B cell (primary cell): ENCODE results near the gene PKP1. TPM values are rescaled to one million over a fixed set of nuclear protein-coding genes. Genes with fewer than 3 reads are reported as not detected.

Experiments used
- ATAC-seq: fragments of 200-7000 bp; cut with Tn5 transposase; one replicate; pipeline ENCODE4 v1.10.0; 2021; ENCODE audit warnings: low read depth, mild to moderate bottlenecking, moderate number of reproducible peaks, moderate library complexity
- CTCF ChIA-PET: fragments of 350-600 bp; sonication (Branson Sonifier 250); formaldehyde crosslinking; loops from one replicate; lab custom pipeline; 2021; ENCODE audit warnings: antibody characterized with exemption, inconsistent platforms; lab: Charles Lee
- POLR2A ChIA-PET: fragments of 350-600 bp; sonication (Branson Sonifier 250); formaldehyde crosslinking; loops from one replicate; lab custom pipeline; 2021; ENCODE audit warnings: antibody characterized with exemption; lab: Charles Lee
- DNase-seq: peaks from one replicate; pipeline ENCODE4 v3.0.0; 2013
- H2AFZ ChIP-seq: 2 replicates; pipeline ENCODE4 v1.6.1; 2012; ENCODE audit warnings: mild to moderate bottlenecking, low read depth, low read length; ENCODE audit not compliant: insufficient read depth, poor library complexity, severe bottlenecking
- H3K27ac ChIP-seq, 2 donors: 1 replicate in 1 of 2; 2 replicates in 1 of 2; pipeline ENCODE4 v1.5.1; 2012 to 2013; ENCODE audit warnings: low read length in 2 of 2, mild to moderate bottlenecking in 2 of 2, moderate library complexity in 1 of 2
- H3K27me3 ChIP-seq, 4 experiments: fragments of 200-600 bp in 1 of 4; sonication (generic) in 1 of 4; replicated peaks in 1 of 4; 1 replicate in 2 of 4; 2 replicates in 2 of 4; pipeline versions ENCODE4 v1.6.1 to v1.7.0; 2013 to 2016; ENCODE audit warnings: low read length in 3 of 4, mild to moderate bottlenecking in 2 of 4, mixed read lengths in 1 of 4, moderate library complexity in 1 of 4; ENCODE audit not compliant: insufficient read depth in 4 of 4, control insufficient read depth in 3 of 4; ENCODE audit errors: control extremely low read depth in 1 of 4
- H3K36me3 ChIP-seq, 2 experiments: replicated peaks in 1 of 2; 1 replicate in 1 of 2; 2 replicates in 1 of 2; pipeline versions ENCODE4 v1.6.1 to v1.7.1; 2013; ENCODE audit warnings: low read length in 1 of 2; ENCODE audit not compliant: insufficient read depth in 2 of 2, control insufficient read depth in 1 of 2; ENCODE audit errors: control extremely low read depth in 1 of 2, extremely low read depth in 1 of 2
- H3K4me1 ChIP-seq, 2 donors: fragments of 200-600 bp in 1 of 2; sonication (generic) in 1 of 2; 1 replicate in 1 of 2; 2 replicates in 1 of 2; pipeline versions ENCODE4 v1.5.1 to v1.6.1; 2013 to 2017; ENCODE audit warnings: low read length in 2 of 2; ENCODE audit not compliant: control insufficient read depth in 2 of 2, insufficient read depth in 2 of 2
- H3K4me2 ChIP-seq: replicated peaks from 2 replicates; pipeline ENCODE3; 2012; ENCODE audit warnings: mild to moderate bottlenecking, low read depth, low read length; ENCODE audit not compliant: poor library complexity, severe bottlenecking
- H3K4me3 ChIP-seq, 5 experiments: fragments of 200-600 bp in 1 of 5; sonication (generic) in 1 of 5; 1 replicate in 3 of 5; 2 replicates in 2 of 5; pipeline versions ENCODE4 v1.5.1 to v1.7.0; 2011 to 2016; ENCODE audit warnings: low read length in 4 of 5, mild to moderate bottlenecking in 4 of 5, low read depth in 2 of 5, control low read depth in 1 of 5, moderate library complexity in 1 of 5; ENCODE audit not compliant: insufficient read depth in 1 of 5; ENCODE audit errors: control extremely low read depth in 1 of 5, extremely low read depth in 1 of 5
- H3K79me2 ChIP-seq: fragments of 200-600 bp; sonication (generic); one replicate; pipeline ENCODE4 v1.6.0; 2016; ENCODE audit warnings: low read length; ENCODE audit not compliant: control insufficient read depth, insufficient read depth
- H3K9ac ChIP-seq: fragments of 200-600 bp; sonication (generic); 2 replicates; pipeline ENCODE4 v1.6.1; 2017; ENCODE audit warnings: mild to moderate bottlenecking, low read length, moderate library complexity
- H3K9me3 ChIP-seq, 3 donors: one replicate each; pipeline versions ENCODE4 v1.6.1 to v1.7.1; 2013; ENCODE audit warnings: low read length in 2 of 3; ENCODE audit not compliant: control insufficient read depth in 2 of 3, insufficient read depth in 1 of 3; ENCODE audit errors: control extremely low read depth in 1 of 3
- H4K20me1 ChIP-seq: 2 replicates; pipeline ENCODE4 v1.6.0; 2012; ENCODE audit warnings: mild to moderate bottlenecking, low read length; ENCODE audit not compliant: insufficient read depth, control insufficient read depth, poor library complexity, severe bottlenecking
- H3K27ac Mint-ChIP-seq: one replicate; pipeline ENCODE4 v1.8.0; 2021; ENCODE audit warnings: mixed read lengths
- H3K27me3 Mint-ChIP-seq: one replicate; pipeline ENCODE4 v1.8.0; 2021; ENCODE audit warnings: mixed read lengths
- H3K4me1 Mint-ChIP-seq: one replicate; pipeline ENCODE4 v1.8.0; 2021; ENCODE audit warnings: mixed read lengths
- H3K4me3 Mint-ChIP-seq: one replicate; pipeline ENCODE4 v1.8.0; 2021; ENCODE audit warnings: mixed read lengths
- H3K9me3 Mint-ChIP-seq: one replicate; pipeline ENCODE4 v1.8.0; 2022; ENCODE audit warnings: mixed read lengths; ENCODE audit not compliant: insufficient read depth
- EZH2 ChIP-seq: IDR thresholded peaks from 2 replicates; pipeline ENCODE4 v1.6.1; 2012; ENCODE audit warnings: borderline replicate concordance, low read depth, mild to moderate bottlenecking, moderate library complexity, low read length; ENCODE audit not compliant: insufficient read depth, poor library complexity, severe bottlenecking
- WGBS: methylation state at CpG from one replicate; pipeline ENCODE4 v1.1.5; 2013; ENCODE audit warnings: missing lambda C conversion rate; ENCODE audit not compliant: insufficient coverage; 5-methylcytosine and 5-hydroxymethylcytosine counted together
- intact Hi-C: fragments of 100-400 bp; cut with micrococcal nuclease; formaldehyde crosslinking; loops from one replicate; pipeline ENCODE4 v1.10.0; 2022
- polyA plus RNA-seq: library from polyadenylated mRNA; depleted of rRNA; stranded (reverse); fragments of >200 nt; gene quantifications from 2 replicates; pipeline ENCODE4 v1.2.3, GENCODE V29; 2012
- total RNA-seq, 2 donors: library from RNA; stranded (reverse); fragments of 120-200 nt in 1 of 2; gene quantifications; 1 replicate in 1 of 2; 2 replicates in 1 of 2; pipeline versions ENCODE4 v1.2.3 to v1.2.4, GENCODE V29; 2013 to 2022
- TF ChIP-seq, protein P1 (sequence below): fragments of 200-600 bp; IDR thresholded peaks from one replicate; pipeline ENCODE4 v1.8.0; 2022; ENCODE audit warnings: antibody characterized with exemption, mild to moderate bottlenecking

Gene PKP1
- total and polyA plus RNA-seq, 2 donors (not counting 1 experiment from before 2014, with no cell fraction given) = not detected

DNA sequence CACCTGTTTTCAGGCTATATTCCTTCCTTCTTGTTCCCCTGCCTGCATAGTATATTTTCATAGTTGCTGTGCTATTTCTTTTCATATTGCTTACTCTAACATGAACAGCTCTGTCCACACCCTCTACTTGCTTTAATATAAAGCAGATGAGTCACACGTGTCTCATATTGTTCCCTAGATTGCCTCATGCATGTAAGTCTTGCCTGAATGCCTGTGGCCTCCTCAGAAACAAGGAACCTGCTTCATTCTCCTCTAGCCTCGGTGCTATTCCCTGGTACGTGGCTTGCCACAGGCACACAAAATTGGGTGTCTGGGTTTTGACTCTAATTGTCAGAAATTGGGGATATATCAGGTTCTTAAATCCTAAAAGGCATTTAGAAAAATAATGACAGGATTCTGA, 16.5 kb upstream of the PKP1 start:
- Mint-ChIP-seq H3K27me3 (peaks cover 52% of the 10 kb centered on the region), H3K27ac (no peak overlapping the region), H3K9me3 (no peaks in the 10 kb centered on the region), H3K4me3 (no peak overlapping the region), H3K4me1 (no peaks in the 10 kb centered on the region)
- 52% methylated on average over 2 of the region's 3 CpGs for WGBS
- Histone ChIP-seq H3K79me2 (no peaks in the 10 kb centered on the region), H2AFZ (no peak overlapping the region), H3K4me2 (no peak overlapping the region), H3K27ac (no peak overlapping the region), H3K36me3 (no peaks in the 10 kb centered on the region), H4K20me1 (no peaks in the 10 kb centered on the region), H3K4me1 (no peaks in the 10 kb centered on the region), H3K27me3 (peaks cover 0 to 16% (median 2%) of the 10 kb centered on the region in 4 experiments), H3K9ac (no peak overlapping the region), H3K9me3 (no peaks in the 10 kb centered on the region), H3K4me3 (no peak overlapping the region)
- POLR2A ChIA-PET = no interaction called here
- CTCF ChIA-PET = no interaction called here
- intact Hi-C loops = no loop called here
- TF ChIP-seq EZH2 = no peak
- TF ChIP-seq, protein P1, sequence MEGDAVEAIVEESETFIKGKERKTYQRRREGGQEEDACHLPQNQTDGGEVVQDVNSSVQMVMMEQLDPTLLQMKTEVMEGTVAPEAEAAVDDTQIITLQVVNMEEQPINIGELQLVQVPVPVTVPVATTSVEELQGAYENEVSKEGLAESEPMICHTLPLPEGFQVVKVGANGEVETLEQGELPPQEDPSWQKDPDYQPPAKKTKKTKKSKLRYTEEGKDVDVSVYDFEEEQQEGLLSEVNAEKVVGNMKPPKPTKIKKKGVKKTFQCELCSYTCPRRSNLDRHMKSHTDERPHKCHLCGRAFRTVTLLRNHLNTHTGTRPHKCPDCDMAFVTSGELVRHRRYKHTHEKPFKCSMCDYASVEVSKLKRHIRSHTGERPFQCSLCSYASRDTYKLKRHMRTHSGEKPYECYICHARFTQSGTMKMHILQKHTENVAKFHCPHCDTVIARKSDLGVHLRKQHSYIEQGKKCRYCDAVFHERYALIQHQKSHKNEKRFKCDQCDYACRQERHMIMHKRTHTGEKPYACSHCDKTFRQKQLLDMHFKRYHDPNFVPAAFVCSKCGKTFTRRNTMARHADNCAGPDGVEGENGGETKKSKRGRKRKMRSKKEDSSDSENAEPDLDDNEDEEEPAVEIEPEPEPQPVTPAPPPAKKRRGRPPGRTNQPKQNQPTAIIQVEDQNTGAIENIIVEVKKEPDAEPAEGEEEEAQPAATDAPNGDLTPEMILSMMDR = no peak
- no peak for ATAC-seq
- no peak for DNase-seq

DNA sequence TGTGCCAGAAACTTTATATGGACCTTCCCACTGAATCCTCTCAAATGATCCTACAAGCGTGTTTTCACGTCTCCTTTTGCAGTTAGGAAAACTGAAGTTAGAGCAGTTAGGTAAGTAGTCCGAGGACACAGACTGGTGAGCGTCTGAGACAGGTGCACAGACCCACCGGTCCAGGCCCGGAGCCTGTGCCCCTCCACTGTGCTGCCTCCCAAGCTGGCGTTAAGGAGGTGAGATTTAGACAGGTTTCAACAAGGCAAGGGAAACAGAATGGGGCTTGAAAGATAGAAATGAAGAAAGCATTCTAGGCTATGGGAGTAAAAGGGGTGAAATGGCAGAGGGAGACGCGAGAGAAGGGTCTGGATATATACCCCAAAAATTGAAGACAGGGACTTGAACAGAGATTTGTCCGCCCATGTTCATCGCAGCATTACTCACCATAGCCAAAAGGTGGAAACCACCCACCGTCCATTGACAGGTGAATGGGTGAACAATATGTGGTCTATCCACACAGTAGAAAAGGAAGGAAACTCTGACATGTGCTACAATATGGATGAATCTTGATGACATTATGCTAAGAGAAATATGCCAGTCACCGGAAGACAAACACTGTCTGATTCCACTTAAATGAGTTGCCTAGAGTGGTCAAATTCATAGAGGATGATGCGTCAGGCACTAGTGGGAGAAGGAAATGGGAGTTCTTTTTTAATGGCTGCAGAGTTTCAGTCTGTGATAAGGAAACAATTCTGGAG, 15.7 kb upstream of the PKP1 start:
- DNase-seq (no peak), ATAC-seq (no peak)
- Histone ChIP-seq H3K4me1 (no peaks in the 10 kb centered on the region), H3K36me3 (no peaks in the 10 kb centered on the region), H2AFZ (no peak overlapping the region), H3K27ac (no peak overlapping the region), H3K9me3 (no peaks in the 10 kb centered on the region), H4K20me1 (no peaks in the 10 kb centered on the region), H3K27me3 (peaks cover 0 to 10% (median 2%) of the 10 kb centered on the region in 4 experiments), H3K4me3 (no peak overlapping the region), H3K4me2 (no peak overlapping the region), H3K79me2 (no peaks in the 10 kb centered on the region), H3K9ac (no peak overlapping the region)
- TF ChIP-seq, protein P1 = no peak
- no peak for TF ChIP-seq EZH2
- H3K9me3 Mint-ChIP-seq = no peaks in the 10 kb centered on the region
- ChIA-PET CTCF (no interaction called here), POLR2A (no interaction called here)
- H3K27me3 Mint-ChIP-seq = peaks cover 48% of the 10 kb centered on the region
- H3K27ac Mint-ChIP-seq = no peak overlapping the region
- H3K4me3 Mint-ChIP-seq = no peak overlapping the region
- H3K4me1 Mint-ChIP-seq = no peaks in the 10 kb centered on the region
- intact Hi-C loops = no loop called here
- 98% methylated on average over 9 of the region's 14 CpGs for WGBS
